HCEC 1CT (cell line): ENCODE data around the gene UHRF1.
"Not testable (repeated sequence)": the region's sequence is repeated elsewhere in the genome, so short reads cannot be mapped to it uniquely, and the experiment has no call there.

Source experiments
- DNase-seq: peaks from one replicate; pipeline ENCODE4 v3.0.0-alpha.2; 2017

The UHRF1 gene

DNA sequence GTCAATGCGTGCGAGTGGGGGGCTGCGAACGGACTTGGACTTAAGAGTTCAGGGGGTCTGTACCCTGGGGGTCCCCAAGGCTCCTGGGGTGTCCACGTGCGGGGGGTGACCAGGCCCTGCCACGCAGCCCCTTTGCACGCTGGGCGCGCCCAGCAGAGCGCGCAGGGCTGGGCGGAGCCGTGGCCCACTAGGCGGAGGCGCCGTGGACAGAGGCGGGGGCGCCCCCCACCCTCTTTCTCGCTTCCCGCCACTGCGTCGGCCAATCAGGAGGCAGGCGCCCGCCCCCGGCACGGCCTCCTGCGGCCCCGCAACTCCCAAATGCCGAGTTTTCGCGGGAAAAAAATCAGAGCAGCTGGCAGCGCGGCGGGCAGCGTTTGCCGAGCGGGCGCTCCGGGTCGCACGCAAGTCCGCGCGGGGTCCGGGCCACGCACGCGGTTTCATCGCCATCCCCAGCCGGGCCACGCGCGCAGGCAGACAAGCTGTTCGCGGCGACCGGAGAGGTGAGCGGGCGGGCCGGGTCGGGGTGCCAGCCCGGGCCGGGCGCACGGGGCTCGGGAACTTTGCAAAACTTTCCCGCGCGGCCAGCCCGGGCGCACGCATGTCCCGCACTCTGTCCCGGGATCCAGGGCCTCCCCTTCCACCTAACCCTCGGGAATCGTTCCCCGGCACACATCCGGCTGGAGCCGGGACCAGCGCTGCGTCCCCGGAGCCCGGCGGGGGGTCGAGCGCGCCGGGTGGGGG, at the start of gene UHRF1:
Gene UHRF1 (plus strand): TSS at position 346 of the 741 bp plus-strand sequence. CDS start 1,385 bp downstream, outside the sequence.
- peak; percentile 36 for DNase-seq

DNA sequence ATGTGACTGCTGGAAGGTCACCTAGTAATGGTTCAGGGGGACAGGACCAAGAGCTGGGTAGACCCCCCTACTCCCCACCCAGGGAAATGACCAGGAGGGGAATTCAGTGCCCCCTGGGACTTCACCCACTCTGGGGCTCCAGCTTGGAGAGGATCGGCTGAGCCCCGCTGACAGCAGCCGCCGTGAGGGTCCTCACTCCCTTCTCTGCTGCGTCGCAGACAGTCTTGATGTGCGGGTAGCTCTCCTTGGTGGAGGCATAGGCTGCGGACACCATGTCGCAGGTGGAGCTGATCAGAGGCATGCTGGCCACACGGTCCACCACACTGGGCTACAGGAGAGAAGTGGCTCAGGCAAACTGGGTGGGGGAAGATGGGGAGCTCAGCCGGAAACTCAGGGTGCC, 49.6 kb upstream of the UHRF1 start:
- no peak for DNase-seq

- no peak for DNase-seq
These were observed 48.2 kb upstream of the UHRF1 start for GRCh38 chr19:4861147-4861546.

- peak; percentile 52 for DNase-seq
These were observed 42.5 kb upstream of the UHRF1 start for GRCh38 chr19:4866595-4867424.

- peak; percentile 91 for DNase-seq
These were observed 41.6 kb upstream of the UHRF1 start, which contains the start of gene PLIN3 for GRCh38 chr19:4867534-4868285. Gene PLIN3 (minus strand): TSS chr19:4867667. CDS start chr19:4861394, 6,273 bp downstream.

DNA sequence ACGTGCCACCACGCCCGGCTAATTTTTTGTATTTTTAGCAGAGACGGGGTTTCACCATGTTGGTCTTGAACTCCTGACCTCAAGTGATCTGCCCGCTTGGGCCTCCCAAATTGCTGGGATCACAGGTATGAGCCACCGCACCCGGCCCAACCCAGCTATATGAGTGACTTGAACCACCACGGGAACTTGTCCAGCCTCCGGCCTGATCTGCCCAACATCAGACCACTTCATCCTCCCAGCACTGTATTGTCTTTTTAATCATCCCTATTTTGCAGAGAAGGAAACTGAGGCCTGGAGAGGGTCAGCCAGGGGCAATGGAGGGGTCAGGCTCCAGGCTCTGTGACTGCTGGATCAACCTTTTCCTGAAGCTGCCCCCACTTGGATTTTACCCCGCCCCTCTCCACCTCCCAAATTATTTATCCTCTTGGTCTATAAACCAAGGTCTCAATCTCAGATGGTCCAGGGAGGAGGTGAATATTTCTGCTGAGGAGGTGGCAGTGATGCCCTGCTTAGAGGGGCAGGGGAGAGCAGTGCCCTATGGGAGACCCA, 40.9 kb upstream of the UHRF1 start:
- no peak for DNase-seq

- DNase-seq: peak; percentile 97
These were observed 39.1 kb upstream of the UHRF1 start for GRCh38 chr19:4870025-4870700.

DNA sequence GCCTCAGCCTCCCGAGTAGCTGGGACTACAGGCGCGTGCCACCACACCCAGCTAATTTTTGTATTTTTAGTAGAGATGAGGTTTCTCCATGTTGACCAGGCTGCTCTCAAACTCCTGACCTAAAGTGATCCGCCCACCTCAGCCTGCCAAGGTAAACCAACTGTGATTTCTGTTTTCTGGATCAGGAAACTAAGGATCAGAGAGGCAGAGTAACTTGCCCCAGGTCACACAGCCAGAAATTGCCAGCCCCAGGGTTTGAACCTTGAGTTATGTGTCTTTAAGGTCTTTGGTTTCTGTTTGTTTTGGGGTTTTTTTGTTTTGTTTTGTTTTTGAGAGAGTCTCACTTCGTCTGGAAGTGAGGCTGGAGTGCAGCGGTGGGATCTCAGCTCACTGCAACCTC, 37.6 kb upstream of the UHRF1 start:
- no peak for DNase-seq

DNA sequence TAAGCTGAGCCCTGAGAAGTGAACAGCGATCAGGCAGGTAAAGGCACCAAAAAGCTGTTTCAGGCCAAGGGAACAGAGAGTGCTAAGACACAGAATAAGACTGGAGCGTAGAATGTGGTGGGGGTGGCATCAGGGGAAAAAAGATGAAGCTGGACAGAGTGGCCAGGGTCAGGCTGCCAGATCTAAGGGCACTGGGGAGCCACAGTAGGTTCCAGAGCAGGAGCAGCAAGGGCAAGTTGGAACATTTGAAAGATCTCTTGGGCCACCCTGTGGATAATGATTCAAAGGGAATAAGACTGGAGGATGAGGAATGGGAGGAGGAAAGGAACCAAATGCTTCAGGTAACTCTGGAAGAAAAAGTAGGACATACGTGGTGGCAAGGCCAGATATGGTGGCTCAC, 35.4 kb upstream of the UHRF1 start:
- no peak for DNase-seq

DNA sequence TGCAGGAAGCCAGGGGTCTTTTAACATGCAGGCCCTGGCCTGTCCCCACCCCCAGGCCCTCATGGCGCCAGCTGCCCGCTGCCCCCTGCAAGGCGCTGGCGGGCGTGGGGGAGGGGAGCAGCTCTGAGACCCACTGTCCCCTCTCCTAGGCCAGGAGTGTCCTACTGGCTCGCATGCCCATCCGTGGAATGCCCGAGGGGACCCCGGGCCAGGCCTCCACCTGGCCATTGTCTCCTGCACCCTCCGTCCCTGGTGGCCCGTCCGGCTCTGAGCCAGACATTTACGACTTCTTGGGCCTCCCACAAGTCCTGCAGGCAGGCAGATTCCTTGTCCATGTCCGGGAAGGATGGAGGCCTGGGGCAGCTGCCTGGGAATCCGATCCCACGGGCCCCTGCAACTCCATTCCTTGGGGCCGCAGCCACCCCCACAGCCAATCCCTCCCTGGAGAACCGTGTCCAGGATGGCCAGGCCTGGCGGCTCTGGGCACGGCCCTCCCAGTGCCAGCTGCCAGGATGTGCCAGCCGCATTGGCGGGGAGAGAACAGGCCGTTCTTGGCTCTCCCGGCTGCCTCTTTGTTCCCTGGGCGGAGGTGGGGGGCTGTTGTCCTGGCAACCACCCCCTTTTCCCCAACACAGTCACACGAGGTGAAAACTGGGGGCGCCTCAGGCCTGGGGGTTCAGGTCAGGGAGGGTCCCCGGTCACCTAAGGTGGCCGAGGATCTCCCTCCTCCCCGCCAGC, 31.4 kb upstream of the UHRF1 start:
- no peak for DNase-seq

- no peak for DNase-seq
These were observed 30.8 kb upstream of the UHRF1 start for GRCh38 chr19:4878491-4878968.

DNA sequence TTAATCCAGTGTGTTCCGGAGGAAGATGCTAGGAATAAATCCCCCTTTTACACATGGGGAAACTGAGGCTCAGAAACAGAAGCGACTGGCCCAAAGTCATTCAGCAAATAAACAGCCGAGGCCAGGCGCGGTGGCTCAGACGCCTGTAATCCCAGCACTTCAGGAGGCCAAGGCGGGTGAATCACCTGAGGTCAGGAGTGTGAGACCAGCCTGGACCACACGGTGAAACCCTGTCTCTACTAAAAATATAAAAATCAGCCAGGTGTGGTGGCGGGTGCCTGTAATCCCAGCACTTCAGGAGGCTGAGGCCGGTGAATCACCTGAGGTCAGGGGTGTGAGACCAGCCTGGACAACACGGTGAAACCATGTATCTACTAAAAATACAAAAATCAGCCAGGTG, 30.3 kb upstream of the UHRF1 start:
- no peak for DNase-seq

DNA sequence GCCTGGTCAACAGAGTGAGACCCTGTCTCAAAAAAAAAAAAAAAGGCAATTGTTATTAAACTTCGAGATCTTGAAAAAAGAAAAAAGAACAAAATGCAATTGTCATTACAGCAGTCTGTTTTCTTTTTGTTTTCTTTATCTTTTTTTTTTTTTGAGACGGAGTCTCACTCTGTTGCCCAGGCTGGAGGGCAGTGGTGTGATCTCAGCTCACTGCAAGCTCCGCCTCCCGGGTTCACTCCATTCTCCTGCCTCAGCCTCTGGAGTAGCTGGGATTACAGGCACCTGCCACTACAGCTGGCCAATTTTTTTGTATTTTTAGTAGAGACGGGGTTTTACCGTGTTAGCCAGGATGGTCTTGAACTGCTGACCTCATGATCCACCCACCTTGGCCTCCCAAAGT, 26.4 kb upstream of the UHRF1 start:
- DNase-seq: not testable (repeated sequence)

- not testable (repeated sequence) for DNase-seq
These were observed 24.3 kb upstream of the UHRF1 start for GRCh38 chr19:4884993-4885392.

GRCh38 chr19:4887803-4888202, 21.5 kb upstream of the UHRF1 start:
- not testable (repeated sequence) for DNase-seq

- DNase-seq: peak; percentile 68
These were observed 20.1 kb upstream of the UHRF1 start for GRCh38 chr19:4889034-4889815.

- DNase-seq: no peak
These were observed 18.2 kb upstream of the UHRF1 start for GRCh38 chr19:4891066-4891465.

- not testable (repeated sequence) for DNase-seq
These were observed 16.3 kb upstream of the UHRF1 start for GRCh38 chr19:4892962-4893361.

GRCh38 chr19:4896372-4896771, 12.9 kb upstream of the UHRF1 start:
- DNase-seq: peak; percentile 45

DNA sequence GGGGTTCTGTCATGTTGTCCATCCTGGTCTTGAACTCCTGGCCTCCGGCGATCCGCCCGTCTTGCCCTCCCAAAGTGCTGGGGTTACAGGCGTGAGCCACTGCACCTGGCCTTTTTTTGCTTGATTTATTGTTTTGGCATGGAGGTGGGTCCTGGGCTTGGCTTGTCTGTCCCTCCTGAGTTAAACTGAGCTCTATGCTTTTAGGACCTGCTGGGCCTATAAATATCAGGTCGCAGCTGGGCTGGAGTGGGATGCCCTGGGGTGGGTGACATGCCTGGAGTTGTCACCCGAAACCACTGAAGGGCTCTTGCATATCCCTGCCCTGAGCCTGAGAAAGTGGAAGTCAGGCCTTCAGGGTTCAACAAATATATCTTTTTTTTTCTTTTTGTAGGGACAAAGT, 12.2 kb upstream of the UHRF1 start:
- no peak for DNase-seq

DNA sequence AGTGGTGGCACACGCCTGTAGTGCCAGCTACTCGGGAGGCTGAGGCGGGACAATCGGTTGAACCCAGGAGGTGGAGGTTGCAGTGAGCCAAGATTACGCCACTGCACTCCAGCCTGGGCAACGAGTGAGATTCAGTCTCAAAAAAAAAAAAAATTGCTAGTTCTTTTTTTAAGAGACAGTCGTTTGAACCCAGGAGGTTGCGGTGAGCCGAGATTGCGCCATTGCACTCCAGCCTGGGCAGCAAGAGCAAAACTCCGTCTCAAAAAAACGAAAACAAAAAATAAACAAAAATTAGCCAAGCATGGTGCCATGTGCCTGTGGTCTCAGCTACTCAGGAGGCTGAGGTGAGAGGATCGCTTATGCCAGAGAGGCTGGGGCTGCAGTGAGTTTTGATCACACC, 8.4 kb upstream of the UHRF1 start:
- DNase-seq: not testable (repeated sequence)
